Urinary bladder (tissue), 4 donors: ENCODE results near the gene TGOLN2. TPM values are rescaled to one million over a fixed set of nuclear protein-coding genes. Genes with fewer than 3 reads are reported as not detected.
"Not testable (repeated sequence)": the region's sequence is repeated elsewhere in the genome, so short reads cannot be mapped to it uniquely, and the experiment has no call there.

Experiments used
- DNase-seq: peaks from one replicate; pipeline ENCODE4 v3.0.0-alpha.2; 2015; ENCODE audit errors: extremely low spot score
- H3K27ac ChIP-seq: one replicate; pipeline ENCODE4 v1.5.1; 2013; ENCODE audit warnings: low read depth, mild to moderate bottlenecking, moderate library complexity
- H3K36me3 ChIP-seq: one replicate; pipeline ENCODE4 v1.6.1; 2013; ENCODE audit warnings: mild to moderate bottlenecking, moderate library complexity; ENCODE audit not compliant: insufficient read depth
- H3K4me1 ChIP-seq: one replicate; pipeline ENCODE4 v1.6.1; 2013; ENCODE audit warnings: mild to moderate bottlenecking, moderate library complexity; ENCODE audit not compliant: insufficient read depth
- H3K4me3 ChIP-seq: one replicate; pipeline ENCODE4 v1.5.1; 2013; ENCODE audit warnings: low read depth, low read length
- WGBS: extraction: QIAGEN DNeasy Blood & Tissue Kit; methylation state at CpG from one replicate; pipeline ENCODE4 v1.1.7; 2013; 5-methylcytosine and 5-hydroxymethylcytosine counted together
- polyA plus RNA-seq: library from polyadenylated mRNA; stranded (reverse); fragments of 200-250 nt; gene quantifications from one replicate; pipeline ENCODE4 v1.2.3, GENCODE V29; 2013
- total RNA-seq: library from RNA; depleted of rRNA; stranded (reverse); fragments of >200 nt; gene quantifications from one replicate; pipeline ENCODE4 v1.2.3, GENCODE V29; 2014
- donor health status: healthy with polysubstance abuse.
- donor health status: healthy.

TGOLN2 gene
- 58.7 TPM for total RNA-seq
- 81.0 TPM for polyA plus RNA-seq

GRCh38 chr2:85327822-85328617 lies at the start of gene TGOLN2:
TGOLN2 (minus strand) TSS chr2:85327989; CDS start chr2:85327962, 27 bp downstream.
- peak; percentile 83 for DNase-seq
- WGBS = under 1% methylated on average over 57 of the region's 57 CpGs
- Histone ChIP-seq H3K36me3 (no peaks in the 10 kb centered on the region), H3K27ac (peak within 1 kb of the TSS; percentile 99), H3K4me1 (no peaks in the 10 kb centered on the region), H3K4me3 (peak within 1 kb of the TSS; percentile 74)

GRCh38 chr2:85377083-85377482 lies 49.3 kb upstream of the TGOLN2 start:
- H3K27ac ChIP-seq = no peak overlapping the region
- no peak overlapping the region for H3K4me3 ChIP-seq
- H3K36me3 ChIP-seq = no peaks in the 10 kb centered on the region
- no peaks in the 10 kb centered on the region for H3K4me1 ChIP-seq
- no peak for DNase-seq
- WGBS = 87% methylated on average over 11 of the region's 11 CpGs

- WGBS = 90% methylated on average over 5 of the region's 5 CpGs
- H3K4me3 ChIP-seq = no peak overlapping the region
- H3K36me3 ChIP-seq = no peaks in the 10 kb centered on the region
- no peak overlapping the region for H3K27ac ChIP-seq
- H3K4me1 ChIP-seq = no peaks in the 10 kb centered on the region
- DNase-seq = no peak
These were observed 48.7 kb upstream of the TGOLN2 start for GRCh38 chr2:85376291-85377065.

- WGBS = 97% methylated on average over 11 of the region's 11 CpGs
- Histone ChIP-seq H3K4me1 (no peaks in the 10 kb centered on the region), H3K27ac (no peak overlapping the region), H3K4me3 (no peak overlapping the region), H3K36me3 (no peaks in the 10 kb centered on the region)
- no peak for DNase-seq
These were observed 43.3 kb upstream of the TGOLN2 start for GRCh38 chr2:85371045-85371444.

GRCh38 chr2:85369500-85369899 lies 41.7 kb upstream of the TGOLN2 start:
- Histone ChIP-seq H3K36me3 (no peaks in the 10 kb centered on the region), H3K27ac (no peak overlapping the region), H3K4me1 (no peaks in the 10 kb centered on the region), H3K4me3 (no peak overlapping the region)
- WGBS = 65% methylated on average over 5 of the region's 5 CpGs
- no peak for DNase-seq

GRCh38 chr2:85368921-85369320 lies 41.1 kb upstream of the TGOLN2 start:
- Histone ChIP-seq H3K4me1 (no peaks in the 10 kb centered on the region), H3K36me3 (no peaks in the 10 kb centered on the region), H3K27ac (no peak overlapping the region), H3K4me3 (no peak overlapping the region)
- DNase-seq = no peak

- Histone ChIP-seq H3K36me3 (no peaks in the 10 kb centered on the region), H3K27ac (no peak overlapping the region), H3K4me1 (no peaks in the 10 kb centered on the region), H3K4me3 (no peak overlapping the region)
- WGBS = 83% methylated on average over 5 of the region's 5 CpGs
- no peak for DNase-seq
These were observed 39.4 kb upstream of the TGOLN2 start for GRCh38 chr2:85367180-85367579.

- not testable (repeated sequence) for H3K36me3 ChIP-seq, DNase-seq, H3K27ac ChIP-seq, H3K4me3 ChIP-seq, H3K4me1 ChIP-seq
- WGBS = 76% methylated on average over 5 of the region's 5 CpGs
These were observed 35.0 kb upstream of the TGOLN2 start for GRCh38 chr2:85362653-85363387.

GRCh38 chr2:85357736-85358135 lies 29.9 kb upstream of the TGOLN2 start:
- no peaks in the 10 kb centered on the region for H3K36me3 ChIP-seq
- DNase-seq = no peak
- H3K4me3 ChIP-seq = no peak overlapping the region
- H3K27ac ChIP-seq = no peak overlapping the region
- WGBS = 92% methylated on average over 3 of the region's 3 CpGs
- H3K4me1 ChIP-seq = no peaks in the 10 kb centered on the region

- Histone ChIP-seq H3K27ac (no peak overlapping the region), H3K4me3 (no peak overlapping the region), H3K4me1 (no peaks in the 10 kb centered on the region), H3K36me3 (no peaks in the 10 kb centered on the region)
- 80% methylated on average over 2 of the region's 2 CpGs for WGBS
- DNase-seq = no peak
These were observed 28.4 kb upstream of the TGOLN2 start for GRCh38 chr2:85356186-85356585.

GRCh38 chr2:85355521-85355920 lies 27.7 kb upstream of the TGOLN2 start:
- no peak overlapping the region for H3K27ac ChIP-seq
- WGBS = 73% methylated on average over 3 of the region's 3 CpGs
- no peaks in the 10 kb centered on the region for H3K36me3 ChIP-seq
- no peak for DNase-seq
- H3K4me1 ChIP-seq = no peaks in the 10 kb centered on the region
- peak overlapping the region; percentile 66 for H3K4me3 ChIP-seq

- no peaks in the 10 kb centered on the region for H3K4me1 ChIP-seq
- 7% methylated on average over 10 of the region's 10 CpGs for WGBS
- no peak for DNase-seq
- H3K36me3 ChIP-seq = no peaks in the 10 kb centered on the region
- peak overlapping the region; percentile 66 for H3K4me3 ChIP-seq
- no peak overlapping the region for H3K27ac ChIP-seq
These were observed 27.3 kb upstream of the TGOLN2 start for GRCh38 chr2:85355073-85355410.

- under 1% methylated on average over 42 of the region's 42 CpGs for WGBS
- no peaks in the 10 kb centered on the region for H3K4me1 ChIP-seq
These were observed 26.7 kb upstream of the TGOLN2 start, which contains the start of the genes ELMOD3 and RETSAT for GRCh38 chr2:85354286-85355072. ELMOD3 (plus strand) TSS chr2:85354769; CDS start chr2:85357199, 2,430 bp downstream. RETSAT (minus strand) TSS chr2:85354528; CDS start chr2:85354507, 21 bp downstream.

More at GRCh38 chr2:85354286-85355072, 26.7 kb upstream of the TGOLN2 start, which contains the start of the genes ELMOD3 and RETSAT:
- Histone ChIP-seq H3K36me3 (peaks cover 3% of the 10 kb centered on the region), H3K27ac (peak within 1 kb of the TSS; percentile 69), H3K4me3 (peak within 1 kb of the TSS; percentile 66)
- peak; percentile 98 for DNase-seq
